Activated CD4-positive, alpha-beta T cell treated with anti-CD3 and anti-CD28 coated beads for 36 hours (primary cell): ENCODE data around the gene ILKAP. TPM values are rescaled to one million over a fixed set of nuclear protein-coding genes. Genes with fewer than 3 reads are reported as not detected.

Source experiments
- ATAC-seq: fragments of 200-7000 bp; cut with Tn5 transposase; one replicate; pipeline ENCODE4 v1.10.0; 2021; ENCODE audit warnings: mild to moderate bottlenecking, moderate library complexity
- CTCF ChIA-PET: fragments of 350-600 bp; sonication (Branson Sonifier 250); formaldehyde crosslinking; loops from one replicate; lab custom pipeline; 2021; ENCODE audit warnings: antibody characterized with exemption; lab: Charles Lee
- POLR2A ChIA-PET: fragments of 350-600 bp; sonication (Branson Sonifier 250); formaldehyde crosslinking; loops from one replicate; lab custom pipeline; 2021; ENCODE audit warnings: antibody characterized with exemption, inconsistent platforms; lab: Charles Lee
- DNase-seq: peaks from one replicate; pipeline ENCODE4 v3.0.0-alpha.2; 2020
- H3K27ac Mint-ChIP-seq: one replicate; pipeline ENCODE4 v1.8.0; 2021; ENCODE audit warnings: mixed read lengths
- H3K27me3 Mint-ChIP-seq: one replicate; pipeline ENCODE4 v1.8.0; 2021; ENCODE audit warnings: mixed read lengths
- H3K36me3 Mint-ChIP-seq: one replicate; pipeline ENCODE4 v1.8.0; 2021; ENCODE audit warnings: low read depth, mixed read lengths
- H3K4me1 Mint-ChIP-seq: one replicate; pipeline ENCODE4 v1.8.0; 2021; ENCODE audit warnings: mixed read lengths
- H3K4me3 Mint-ChIP-seq: one replicate; pipeline ENCODE4 v1.8.0; 2021; ENCODE audit warnings: mild to moderate bottlenecking, moderate library complexity, mixed read lengths
- H3K9me3 Mint-ChIP-seq: one replicate; pipeline ENCODE4 v1.8.0; 2021; ENCODE audit warnings: low read depth, mixed read lengths
- intact Hi-C, 2 experiments: fragments of 100-400 bp; cut with DNase I in 1 of 2; cut with micrococcal nuclease in 1 of 2; formaldehyde crosslinking; loops; one replicate each; pipeline versions ENCODE4 v1.14.2 to v1.15.1; 2022 to 2024; cut with DNase I, micrococcal nuclease
- total RNA-seq, 2 experiments: library from RNA; stranded (reverse); gene quantifications; one replicate each; pipeline ENCODE4 v1.2.3, GENCODE V29; 2021

Gene ILKAP
- total RNA-seq, 2 experiments from 2014 or later = 39.2 to 44.3 TPM

GRCh38 chr2:238236571-238236970 lies 33.1 kb upstream of the ILKAP start:
- peaks cover 16% of the 10 kb centered on the region for H3K4me1 Mint-ChIP-seq
- H3K36me3 Mint-ChIP-seq = no peaks in the 10 kb centered on the region
- no peaks in the 10 kb centered on the region for H3K9me3 Mint-ChIP-seq
- intact Hi-C loops = no loop called here
- DNase-seq (no peak), ATAC-seq (no peak)
- peaks cover 20% of the 10 kb centered on the region for H3K27me3 Mint-ChIP-seq
- ChIA-PET CTCF (interaction anchor here (1.2 to 1.7 kb wide), 2 partner anchors 27 to 40 kb away, joined by 5 read pairs; no protein-coding TSS in a partner anchor), POLR2A (no interaction called here)
- no peak overlapping the region for H3K27ac Mint-ChIP-seq
- H3K4me3 Mint-ChIP-seq = no peak overlapping the region

GRCh38 chr2:238235856-238236255 lies 32.4 kb upstream of the ILKAP start:
- DNase-seq = no peak
- Mint-ChIP-seq H3K27ac (no peak overlapping the region), H3K36me3 (no peaks in the 10 kb centered on the region), H3K4me3 (no peak overlapping the region), H3K27me3 (peaks cover 20% of the 10 kb centered on the region), H3K4me1 (peaks cover 19% of the 10 kb centered on the region), H3K9me3 (no peaks in the 10 kb centered on the region)
- ATAC-seq = no peak
- CTCF ChIA-PET = interaction anchor here (1.2 to 1.7 kb wide), 2 partner anchors 28 to 39 kb away, joined by 5 read pairs; no protein-coding TSS in a partner anchor
- intact Hi-C loops = no loop called here
- POLR2A ChIA-PET = no interaction called here

DNA sequence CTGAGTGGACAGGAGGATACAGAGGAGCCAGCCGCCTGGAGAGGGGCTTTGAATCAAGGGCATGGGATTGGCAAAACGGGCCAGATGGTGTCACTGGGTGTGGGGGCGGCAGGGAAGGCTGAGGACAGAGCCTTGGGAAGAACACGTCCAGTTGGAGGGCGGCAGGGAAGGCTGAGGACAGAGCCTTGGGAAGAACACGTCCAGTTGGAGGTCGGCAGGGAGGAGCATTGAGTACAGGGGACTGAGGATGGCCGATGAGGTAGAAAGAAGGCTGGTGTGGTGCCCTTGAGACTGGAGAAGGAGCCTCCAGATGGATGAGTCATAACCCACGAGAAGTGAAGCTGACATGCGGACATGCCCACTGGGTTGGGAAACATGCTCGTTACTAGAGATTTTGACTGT lies 31.8 kb upstream of the ILKAP start:
- H3K4me1 Mint-ChIP-seq = peaks cover 23% of the 10 kb centered on the region
- DNase-seq = no peak
- no peak overlapping the region for H3K27ac Mint-ChIP-seq
- intact Hi-C loops = no loop called here
- no peak overlapping the region for H3K4me3 Mint-ChIP-seq
- ChIA-PET POLR2A (no interaction called here), CTCF (interaction anchor here (1.2 to 1.7 kb wide), 2 partner anchors 28 to 39 kb away, joined by 5 read pairs; no protein-coding TSS in a partner anchor)
- no peaks in the 10 kb centered on the region for H3K9me3 Mint-ChIP-seq
- peaks cover 20% of the 10 kb centered on the region for H3K27me3 Mint-ChIP-seq
- H3K36me3 Mint-ChIP-seq = no peaks in the 10 kb centered on the region
- no peak for ATAC-seq

- H3K27me3 Mint-ChIP-seq = peaks cover 18% of the 10 kb centered on the region
- CTCF ChIA-PET = no interaction called here
Measured at GRCh38 chr2:238233625-238234024, 30.1 kb upstream of the ILKAP start.

GRCh38 chr2:238231809-238232208 lies 28.3 kb upstream of the ILKAP start:
- peak overlapping the region; percentile 74 for H3K4me3 Mint-ChIP-seq
- peaks cover 23% of the 10 kb centered on the region for H3K4me1 Mint-ChIP-seq
- POLR2A ChIA-PET = no interaction called here
- H3K36me3 Mint-ChIP-seq = no peaks in the 10 kb centered on the region
- H3K27ac Mint-ChIP-seq = no peak overlapping the region
- no peak for ATAC-seq
- DNase-seq = no peak
- CTCF ChIA-PET = interaction anchor here (1.0 to 1.6 kb wide), 5 partner anchors 8 to 307 kb away, joined by 3 to 5 read pairs (median 4); partner anchors contain the start of gene HES6
- H3K27me3 Mint-ChIP-seq = peaks cover 15% of the 10 kb centered on the region
- intact Hi-C loops = loop anchor here (1.0 to 2.0 kb wide), 4 partner anchors 29 to 171 kb away; partner anchors contain the start of genes ILKAP (in 2 of the 2), SCLY (in 1 of the 2) and TRAF3IP1 (in 1 of the 2)
- H3K9me3 Mint-ChIP-seq = no peaks in the 10 kb centered on the region

More at GRCh38 chr2:238233625-238234024, 30.1 kb upstream of the ILKAP start:
- Mint-ChIP-seq H3K4me1 (peaks cover 23% of the 10 kb centered on the region), H3K4me3 (no peak overlapping the region), H3K27ac (no peak overlapping the region), H3K36me3 (no peaks in the 10 kb centered on the region), H3K9me3 (no peaks in the 10 kb centered on the region)
- intact Hi-C loops = loop anchor here in 1 of 2 experiments (1.0 kb wide), 2 partner anchors 55 to 267 kb away; partner anchors contain the start of gene PER2
- no peak for ATAC-seq
- POLR2A ChIA-PET = no interaction called here
- no peak for DNase-seq

- POLR2A ChIA-PET = no interaction called here
- peaks cover 14% of the 10 kb centered on the region for H3K27me3 Mint-ChIP-seq
- H3K36me3 Mint-ChIP-seq = no peaks in the 10 kb centered on the region
- peak; percentile 90 for ATAC-seq
- H3K27ac Mint-ChIP-seq = peak overlapping the region; percentile 62
- peak; percentile 89 for DNase-seq
- intact Hi-C loops = loop anchor here (1.0 to 2.0 kb wide), 4 partner anchors 28 to 171 kb away; partner anchors contain the start of genes ILKAP (in 2 of the 2), SCLY (in 1 of the 2) and TRAF3IP1 (in 1 of the 2)
- H3K9me3 Mint-ChIP-seq = no peaks in the 10 kb centered on the region
- H3K4me3 Mint-ChIP-seq = peak overlapping the region; percentile 74
- peaks cover 23% of the 10 kb centered on the region for H3K4me1 Mint-ChIP-seq
- CTCF ChIA-PET = interaction anchor here (1.0 to 1.6 kb wide), 5 partner anchors 9 to 307 kb away, joined by 3 to 5 read pairs (median 4); partner anchors contain the start of gene HES6
Measured at GRCh38 chr2:238231251-238231793, 27.8 kb upstream of the ILKAP start.

DNA sequence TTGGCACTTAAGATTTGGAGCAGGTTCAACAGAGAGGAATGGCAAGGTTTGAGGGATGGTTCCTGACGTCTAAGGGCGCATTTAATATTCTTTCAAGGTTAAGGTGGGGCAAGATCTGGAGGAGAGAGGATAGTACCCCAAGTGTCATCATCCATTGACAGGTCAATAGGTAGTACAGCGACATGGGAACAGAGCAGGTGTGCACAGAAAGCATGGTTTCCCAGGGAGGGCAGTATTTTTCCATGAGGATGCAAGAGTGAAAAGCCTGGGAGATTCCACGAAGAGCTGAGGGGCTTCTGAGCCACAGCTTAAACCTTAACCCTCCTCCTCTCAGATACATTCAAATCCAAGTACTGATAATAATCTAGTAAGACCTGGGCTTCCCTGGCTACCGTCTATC lies 27.2 kb upstream of the ILKAP start:
- POLR2A ChIA-PET = no interaction called here
- ATAC-seq = no peak
- H3K27ac Mint-ChIP-seq = no peak overlapping the region
- peaks cover 23% of the 10 kb centered on the region for H3K4me1 Mint-ChIP-seq
- H3K36me3 Mint-ChIP-seq = no peaks in the 10 kb centered on the region
- peaks cover 7% of the 10 kb centered on the region for H3K27me3 Mint-ChIP-seq
- intact Hi-C loops = loop anchor here (1.0 to 2.0 kb wide), 4 partner anchors 27 to 170 kb away; partner anchors contain the start of genes ILKAP (in 2 of the 2), SCLY (in 1 of the 2) and TRAF3IP1 (in 1 of the 2)
- peak overlapping the region; percentile 74 for H3K4me3 Mint-ChIP-seq
- CTCF ChIA-PET = interaction anchor here (1.0 to 1.6 kb wide), 3 partner anchors 9 to 306 kb away, joined by 3 to 5 read pairs (median 5); no protein-coding TSS in a partner anchor
- no peak for DNase-seq
- H3K9me3 Mint-ChIP-seq = no peaks in the 10 kb centered on the region

- Mint-ChIP-seq H3K4me3 (no peak overlapping the region), H3K27ac (no peak overlapping the region), H3K4me1 (peaks cover 14% of the 10 kb centered on the region), H3K27me3 (no peaks in the 10 kb centered on the region), H3K36me3 (no peaks in the 10 kb centered on the region), H3K9me3 (no peaks in the 10 kb centered on the region)
- DNase-seq (no peak), ATAC-seq (no peak)
- intact Hi-C loops = no loop called here
- ChIA-PET CTCF (no interaction called here), POLR2A (no interaction called here)
Measured at GRCh38 chr2:238228700-238229099, 25.2 kb upstream of the ILKAP start.

GRCh38 chr2:238227587-238228032 lies 24.1 kb upstream of the ILKAP start:
- POLR2A ChIA-PET = no interaction called here
- no peaks in the 10 kb centered on the region for H3K36me3 Mint-ChIP-seq
- intact Hi-C loops = no loop called here
- no peak overlapping the region for H3K4me3 Mint-ChIP-seq
- no peak overlapping the region for H3K27ac Mint-ChIP-seq
- ATAC-seq (no peak), DNase-seq (no peak)
- H3K9me3 Mint-ChIP-seq = no peaks in the 10 kb centered on the region
- peaks cover 14% of the 10 kb centered on the region for H3K4me1 Mint-ChIP-seq
- no peaks in the 10 kb centered on the region for H3K27me3 Mint-ChIP-seq
- CTCF ChIA-PET = interaction anchor here (0.6 kb wide), 1 partner anchor 137 kb away, joined by 3 read pairs; no protein-coding TSS in a partner anchor

GRCh38 chr2:238226698-238227586 lies 23.4 kb upstream of the ILKAP start:
- intact Hi-C loops = no loop called here
- no peak for DNase-seq
- Mint-ChIP-seq H3K4me3 (no peak overlapping the region), H3K4me1 (peaks cover 13% of the 10 kb centered on the region), H3K27ac (no peak overlapping the region), H3K27me3 (no peaks in the 10 kb centered on the region), H3K36me3 (no peaks in the 10 kb centered on the region), H3K9me3 (no peaks in the 10 kb centered on the region)
- no peak for ATAC-seq
- POLR2A ChIA-PET = interaction anchor here (0.7 kb wide), 1 partner anchor 184 kb away, joined by 3 read pairs; no protein-coding TSS in a partner anchor
- CTCF ChIA-PET = no interaction called here
